LoVo (cell line): ENCODE measurements around the gene FXYD4.
A peak's percentile ranks its signal among the peaks of the same experiment; 100 is the strongest.
"Not testable (repeated sequence)": the region's sequence is repeated elsewhere in the genome, so short reads cannot be mapped to it uniquely, and the experiment has no call there.

Experiments
- DNase-seq: peaks from one replicate; pipeline ENCODE4 v3.0.0-alpha.2; 2016; ENCODE audit warnings: low spot score

FXYD4 gene

DNA sequence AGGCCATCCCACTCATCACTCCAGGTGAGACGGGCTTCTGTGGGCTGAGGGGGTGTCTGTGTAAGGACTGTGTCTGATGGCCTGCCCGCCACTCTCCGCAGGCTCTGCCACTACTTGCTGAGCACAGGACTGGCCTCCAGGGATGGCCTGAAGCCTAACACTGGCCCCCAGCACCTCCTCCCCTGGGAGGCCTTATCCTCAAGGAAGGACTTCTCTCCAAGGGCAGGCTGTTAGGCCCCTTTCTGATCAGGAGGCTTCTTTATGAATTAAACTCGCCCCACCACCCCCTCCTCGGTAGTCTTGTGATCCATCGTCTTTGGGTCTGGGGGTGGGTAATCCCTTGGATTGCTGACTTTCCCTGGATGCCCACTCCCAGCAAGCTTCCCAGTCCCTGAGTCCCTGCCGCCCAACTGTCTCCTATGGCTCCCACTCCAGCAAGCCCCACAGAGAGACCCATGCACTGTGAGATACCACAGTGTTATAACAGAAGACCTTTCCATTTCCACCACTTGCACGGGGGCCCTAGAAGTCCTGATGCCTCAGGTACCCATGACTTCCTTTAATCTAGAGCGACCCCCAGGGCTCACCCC lies 4.7 kb downstream of the FXYD4 start:
- DNase-seq: no peak

DNA sequence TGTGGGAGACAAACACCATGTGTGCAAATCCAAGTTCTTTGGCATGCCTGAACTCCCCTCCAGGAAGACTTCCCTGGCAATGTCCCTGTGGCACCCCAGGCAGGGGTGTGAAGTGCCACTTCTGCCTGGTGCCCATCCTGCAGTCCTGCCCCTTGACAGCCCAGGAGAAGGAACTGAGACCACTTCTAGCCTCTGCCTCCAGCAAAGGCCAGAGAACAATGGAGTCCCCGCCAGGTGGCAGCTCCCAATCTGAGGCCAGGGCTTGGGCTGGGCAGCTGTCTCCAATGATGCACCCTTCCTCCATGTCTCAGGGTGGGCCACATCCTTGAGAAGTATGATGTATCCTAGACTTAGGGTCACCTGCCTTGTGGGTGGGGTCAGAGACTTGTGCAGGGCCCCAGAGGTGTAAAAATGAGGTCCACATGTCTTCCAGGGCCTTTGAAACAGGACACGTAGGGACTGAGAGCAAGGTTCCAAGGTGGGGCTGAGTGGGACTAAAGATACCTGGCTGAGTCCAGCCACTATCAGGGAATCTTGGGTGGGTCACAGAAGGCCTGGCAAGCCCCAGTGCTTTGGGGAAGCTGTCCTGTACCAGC lies 5.5 kb downstream of the FXYD4 start:
- no peak for DNase-seq

DNA sequence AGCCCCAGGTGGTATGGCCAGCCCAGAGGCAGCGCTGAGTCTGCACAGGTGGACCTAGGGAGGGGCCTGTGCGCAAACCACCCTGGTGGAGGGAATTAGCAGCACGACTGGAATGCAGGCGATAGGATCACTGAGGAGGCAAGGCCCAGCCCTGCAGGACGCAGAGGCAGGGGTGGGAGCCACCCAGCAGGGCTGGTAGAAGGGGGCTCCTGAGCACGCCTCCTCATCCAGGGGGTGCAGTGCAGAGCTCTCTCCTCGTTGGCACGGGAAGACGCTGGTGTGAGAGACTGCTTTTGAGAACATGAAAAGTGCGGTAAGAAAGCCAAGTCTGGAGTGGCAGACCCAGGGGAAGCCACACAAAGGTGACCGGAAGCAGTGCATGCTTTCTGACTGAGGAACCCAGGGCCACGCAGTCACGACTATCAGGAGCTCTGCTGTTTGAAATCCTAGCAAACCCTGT lies 6.0 kb downstream of the FXYD4 start:
- DNase-seq: no peak

DNA sequence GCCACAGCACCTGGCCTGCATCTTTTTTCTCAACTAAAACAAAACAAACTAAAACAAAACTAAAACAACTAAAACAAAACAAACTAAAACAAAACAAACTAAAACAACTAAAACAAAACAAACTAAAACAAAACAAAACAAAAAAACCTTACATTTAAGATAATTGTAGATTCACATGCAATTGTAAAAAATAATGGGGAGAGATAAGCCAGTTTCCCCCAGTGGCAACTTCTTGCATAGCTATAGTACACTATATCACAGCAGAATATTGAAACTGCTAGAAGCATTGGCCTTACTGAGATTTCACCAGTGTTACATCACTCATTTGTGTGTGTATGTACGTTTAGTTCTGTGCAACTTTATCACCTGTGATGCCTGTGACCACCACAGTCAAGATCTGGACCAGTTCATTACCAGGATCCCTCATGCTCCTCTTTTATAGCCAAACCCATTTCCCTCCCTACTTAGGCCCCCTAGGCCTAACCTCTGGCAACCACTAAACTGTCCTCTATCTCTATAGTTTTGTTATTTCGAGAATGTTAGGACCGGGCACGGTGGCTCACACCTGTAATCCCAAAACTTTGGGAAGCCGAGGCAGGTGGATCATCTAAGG lies 9.3 kb downstream of the FXYD4 start:
- peak; percentile 54 for DNase-seq

DNA sequence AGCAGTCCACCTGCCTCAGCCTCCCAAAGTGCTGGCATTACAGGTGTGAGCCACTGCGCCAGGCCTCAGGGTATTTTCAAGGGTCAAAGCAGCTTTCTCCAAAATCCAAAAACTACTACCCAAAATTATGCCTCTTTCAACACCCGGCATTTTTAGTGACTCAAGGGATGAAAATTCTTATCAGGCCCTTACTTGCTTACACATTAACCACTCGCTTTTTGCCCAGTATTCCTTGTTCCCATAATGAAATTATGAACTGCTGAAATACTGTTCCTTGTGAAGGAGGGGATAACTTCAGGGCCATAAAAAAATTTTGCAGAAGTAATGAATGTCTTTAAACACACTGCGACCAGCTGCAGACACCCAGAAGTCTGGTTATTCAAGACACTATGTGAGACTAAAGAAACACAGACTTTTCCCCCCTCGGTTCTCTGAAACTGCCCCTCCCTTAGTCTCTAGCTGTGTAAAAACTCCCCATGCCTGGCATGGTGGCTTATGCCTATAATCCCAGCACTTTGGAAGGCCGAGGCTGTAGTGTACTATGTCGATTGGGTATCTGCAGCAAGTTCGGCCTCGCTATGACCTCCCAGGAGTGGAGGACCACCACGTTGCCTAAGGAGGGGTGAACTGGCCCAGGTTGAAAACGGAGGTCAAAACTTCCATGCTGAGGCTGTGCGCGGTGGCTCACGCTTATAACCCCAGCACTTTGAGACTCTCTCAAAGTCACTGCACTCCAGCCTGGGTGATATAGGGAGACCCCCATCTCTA lies 12.0 kb downstream of the FXYD4 start:
- DNase-seq: no peak

DNA sequence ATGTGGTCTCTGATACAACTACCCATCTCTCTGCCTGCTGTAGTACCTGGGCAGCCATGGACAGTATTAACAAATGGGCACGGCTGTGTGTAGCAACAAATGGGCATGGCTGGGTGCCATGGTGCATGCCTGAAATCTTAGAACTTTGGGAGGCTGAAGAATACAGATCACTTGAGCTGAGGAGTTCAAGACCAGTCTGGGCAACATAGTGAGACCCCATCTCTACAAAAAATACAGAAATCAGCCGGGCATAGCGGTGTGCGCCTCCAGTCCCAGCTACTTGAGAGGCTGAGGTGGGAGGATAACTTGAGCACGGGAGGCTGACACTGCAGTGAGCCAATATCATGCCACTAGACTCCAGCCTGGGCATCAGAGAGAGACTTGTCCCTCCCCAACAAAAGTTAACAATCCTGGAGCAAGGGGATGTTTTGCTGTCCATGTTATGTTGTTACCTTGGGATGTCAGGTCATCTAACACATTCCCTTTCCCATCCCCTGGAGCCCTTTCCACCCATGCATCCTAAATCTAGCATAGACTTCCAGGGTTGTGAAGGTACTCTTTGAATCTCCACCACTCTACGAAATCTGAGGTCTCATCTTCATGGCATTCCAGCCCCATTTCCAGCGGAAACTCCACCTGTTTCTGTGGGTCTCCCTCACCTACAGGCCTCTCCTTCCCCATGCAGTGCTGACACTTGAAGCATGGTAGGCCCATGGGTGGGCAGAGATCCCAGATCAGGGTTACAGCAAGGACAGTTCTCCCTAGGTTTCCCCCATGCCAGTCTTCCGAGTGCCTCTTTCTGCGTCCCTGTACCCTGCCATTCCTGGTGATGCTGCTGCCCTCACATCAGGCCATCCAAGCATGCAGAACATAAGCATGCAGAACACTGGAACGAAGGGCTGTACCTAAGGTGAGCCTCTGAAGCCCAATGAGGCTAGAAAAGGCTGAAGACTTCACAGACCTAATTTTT lies 13.1 kb downstream of the FXYD4 start:
- no peak for DNase-seq

DNA sequence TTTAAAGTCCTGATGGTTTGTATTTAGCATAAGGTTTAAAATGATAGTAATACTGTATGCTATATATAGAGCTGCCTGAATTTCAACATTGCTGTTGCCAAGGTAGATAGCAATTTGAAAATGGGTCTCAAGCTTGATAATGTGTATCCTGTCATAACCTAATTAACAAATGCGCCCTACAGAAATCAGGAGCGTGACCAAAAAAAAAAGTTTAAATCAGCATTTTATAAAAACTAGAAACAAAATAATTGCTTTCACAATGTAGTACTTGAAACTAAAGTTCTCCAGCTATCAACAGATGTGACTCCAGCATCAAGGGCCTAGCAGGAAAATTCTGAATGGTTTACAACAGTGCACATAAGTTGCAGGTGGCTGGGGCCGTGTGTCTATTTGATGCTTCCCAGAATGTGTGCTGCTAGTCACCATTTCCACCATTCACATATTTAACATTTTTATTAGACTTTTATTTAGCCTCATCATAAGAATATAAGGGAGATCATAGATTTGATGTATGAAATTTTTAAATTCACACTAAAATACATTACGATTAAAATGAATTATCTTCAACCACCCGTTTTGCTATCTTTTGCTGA lies 14.1 kb downstream of the FXYD4 start:
- DNase-seq: no peak

DNA sequence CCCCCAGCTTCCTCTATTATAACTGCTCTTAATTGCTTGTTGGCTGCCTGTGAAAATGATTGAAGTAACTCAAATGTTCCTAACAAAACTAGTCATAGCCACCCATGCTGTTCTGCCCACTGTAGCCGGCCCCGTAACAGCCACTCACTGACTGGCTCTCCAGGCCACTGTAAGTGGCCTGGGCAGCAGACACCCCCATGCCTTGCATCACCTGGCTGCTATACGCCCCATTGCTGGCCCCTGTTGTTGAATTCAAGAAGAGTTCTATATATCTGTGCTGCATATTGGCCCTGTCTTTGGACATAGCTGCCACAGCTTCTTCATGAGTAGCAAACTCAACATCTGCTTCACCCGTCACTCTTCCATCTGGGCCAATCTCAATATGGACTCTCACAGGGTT lies 15.1 kb downstream of the FXYD4 start:
- DNase-seq: no peak

DNA sequence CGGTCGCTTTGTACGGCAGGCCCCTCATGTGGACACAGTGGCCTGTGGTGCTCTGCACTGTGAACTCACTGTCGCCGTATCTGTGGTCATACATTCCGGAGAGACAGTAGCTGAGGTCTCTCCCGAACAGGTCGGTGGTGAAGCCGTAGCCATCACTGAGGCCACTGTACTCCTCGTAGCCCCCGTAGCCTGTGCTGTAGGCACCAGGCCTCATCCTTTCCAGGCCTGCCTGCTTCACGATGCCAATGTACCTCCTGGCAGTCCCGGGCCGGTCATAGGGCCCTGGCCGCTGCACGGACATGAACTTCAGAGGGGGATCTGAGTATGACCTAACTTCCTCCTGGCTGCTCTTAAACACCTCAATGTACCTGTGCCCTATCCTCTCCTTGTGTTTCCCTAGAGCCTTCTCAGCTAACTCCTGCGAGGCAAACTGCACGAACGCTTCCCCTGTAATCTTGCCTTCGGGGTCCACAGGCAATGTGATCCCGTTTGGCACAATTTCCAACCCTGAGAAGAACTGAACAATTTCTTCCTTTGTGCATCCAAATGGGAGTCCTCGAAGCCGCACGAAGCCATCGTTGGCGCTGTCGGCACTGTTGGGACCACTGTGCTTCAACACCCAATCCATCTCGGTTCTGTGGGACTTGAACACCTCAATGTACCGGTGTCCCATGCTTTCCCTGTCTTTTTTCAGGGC lies 15.7 kb downstream of the FXYD4 start:
- no peak for DNase-seq

DNA sequence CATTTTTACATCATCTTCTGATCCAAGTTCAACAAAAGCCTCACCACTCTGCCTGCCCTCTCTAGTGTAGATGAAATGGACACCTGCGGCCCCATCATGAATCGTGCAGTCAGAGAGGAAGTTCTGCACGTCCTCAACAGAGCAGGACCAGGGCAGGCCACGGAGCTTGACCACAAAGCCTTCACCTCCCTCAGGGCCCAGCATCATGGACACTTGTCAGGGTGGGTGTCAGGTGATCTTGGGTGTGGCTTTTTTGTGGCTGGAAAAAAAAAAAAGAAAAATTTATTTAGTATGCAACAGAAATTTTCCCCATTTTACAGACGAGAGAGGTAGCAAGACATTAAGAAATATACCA lies 16.2 kb downstream of the FXYD4 start:
- DNase-seq: no peak

DNA sequence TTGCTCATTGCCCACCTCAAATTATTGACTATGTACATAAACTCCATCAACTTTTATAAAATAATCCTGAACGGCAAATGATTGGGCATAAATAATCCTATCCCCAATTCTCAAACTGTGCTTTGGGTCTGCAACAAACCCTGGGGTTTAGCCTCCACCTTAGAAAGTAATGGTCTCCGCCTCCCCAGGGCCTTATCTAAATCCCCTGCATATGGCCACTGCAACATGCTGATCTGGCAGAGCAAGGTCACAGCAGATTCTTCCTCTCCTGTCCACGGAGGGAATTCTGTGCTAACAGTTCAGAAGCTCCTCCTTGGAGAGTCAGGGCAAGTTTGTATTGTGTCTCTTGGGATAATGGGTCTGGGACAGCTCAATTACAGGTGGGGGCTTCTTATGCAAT lies 18.4 kb downstream of the FXYD4 start:
- DNase-seq: no peak

DNA sequence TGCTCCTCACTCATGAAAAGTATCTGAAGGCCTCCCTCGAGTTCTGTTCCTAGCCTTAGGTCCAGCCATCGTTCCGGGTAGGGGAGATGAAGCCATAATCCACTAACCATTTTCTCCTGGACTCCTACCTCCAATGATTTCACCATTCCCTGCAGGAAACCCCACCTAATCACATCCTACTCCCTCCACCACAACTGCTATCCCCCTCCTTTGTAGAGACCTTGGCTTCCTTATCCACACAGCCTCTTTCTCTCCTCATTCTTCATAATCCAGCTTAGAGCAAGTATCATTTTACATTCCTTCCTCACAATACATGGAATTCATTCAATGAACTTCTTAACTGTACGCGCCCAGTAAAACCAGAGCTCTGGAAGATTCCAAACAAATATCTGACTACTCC lies 18.9 kb downstream of the FXYD4 start:
- DNase-seq: no peak

DNA sequence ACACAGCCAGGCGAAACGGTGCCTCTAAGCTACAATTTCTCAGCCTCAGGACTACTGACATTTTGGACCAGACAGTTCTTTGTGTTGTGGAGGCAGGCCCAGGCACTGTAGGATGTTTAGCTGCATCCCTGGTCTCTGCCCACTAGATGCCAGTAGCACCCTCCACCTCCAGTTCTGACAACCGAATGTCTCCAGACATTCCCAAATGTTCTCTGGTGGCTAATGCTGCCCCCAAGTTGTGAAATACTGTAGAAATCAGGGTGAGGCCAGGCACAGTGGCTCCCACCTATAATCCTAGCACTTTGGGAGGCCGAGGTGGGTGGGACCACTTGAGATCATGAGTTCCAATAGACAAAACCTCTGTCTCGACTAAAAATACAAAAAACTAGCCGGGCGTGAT lies 19.3 kb downstream of the FXYD4 start:
- no peak for DNase-seq

DNA sequence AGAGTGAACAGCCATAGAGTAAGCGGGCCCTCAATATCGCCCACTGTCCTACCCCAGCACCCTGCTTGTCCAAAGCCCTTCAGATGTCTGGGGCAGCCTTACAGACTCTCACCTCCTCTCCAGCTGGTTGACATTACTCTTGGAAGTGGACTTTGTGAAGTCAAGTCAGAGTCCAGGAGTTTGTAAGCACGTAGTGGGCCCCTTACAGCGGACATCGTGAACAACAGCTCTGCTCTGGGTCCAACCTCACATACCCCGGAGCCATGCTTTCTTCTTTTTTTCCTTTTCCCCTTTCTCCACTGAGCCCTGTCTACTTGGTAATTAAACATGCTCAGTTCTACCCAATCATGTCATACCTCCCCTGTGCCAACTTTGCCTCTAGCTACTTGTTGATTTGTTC lies 20.1 kb downstream of the FXYD4 start:
- no peak for DNase-seq

DNA sequence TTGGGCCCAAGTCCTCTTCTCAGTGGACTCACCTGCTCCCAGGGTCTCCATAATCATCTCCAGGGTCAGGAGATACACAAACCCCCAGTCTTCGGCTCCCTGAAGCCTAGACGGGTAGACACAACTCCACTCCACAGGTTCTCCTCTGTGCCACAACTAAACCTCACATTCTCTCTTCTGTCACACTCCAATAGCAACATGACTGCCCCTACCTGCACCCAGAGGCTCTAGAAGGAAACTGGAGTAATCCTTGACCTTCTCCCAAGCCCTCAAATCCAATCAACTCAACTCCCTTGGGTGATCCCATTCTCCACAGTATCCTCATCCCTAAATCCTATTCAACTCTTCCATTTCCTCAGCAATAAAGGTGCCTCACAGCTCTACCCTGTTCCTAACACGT lies 21.3 kb downstream of the FXYD4 start:
- no peak for DNase-seq

DNA sequence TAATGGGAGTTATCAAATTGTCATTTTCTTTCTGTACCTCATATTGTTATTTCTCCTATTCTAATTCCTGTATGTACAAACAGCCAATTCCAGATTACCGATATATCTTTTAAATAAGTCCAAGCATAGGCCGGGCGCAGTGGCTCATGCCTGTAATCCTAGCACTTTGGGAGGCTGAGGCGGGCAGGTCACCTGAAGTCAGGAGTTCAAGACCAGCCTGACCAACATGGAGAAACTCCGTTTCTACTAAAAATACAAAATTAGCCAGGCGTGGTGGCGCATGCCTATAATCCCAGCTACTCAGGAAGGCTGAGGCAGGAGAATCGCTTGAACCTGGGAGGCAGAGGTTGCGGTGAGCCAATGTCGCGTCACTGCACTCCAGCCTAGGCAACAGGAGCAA lies 21.8 kb downstream of the FXYD4 start:
- DNase-seq: not testable (repeated sequence)

DNA sequence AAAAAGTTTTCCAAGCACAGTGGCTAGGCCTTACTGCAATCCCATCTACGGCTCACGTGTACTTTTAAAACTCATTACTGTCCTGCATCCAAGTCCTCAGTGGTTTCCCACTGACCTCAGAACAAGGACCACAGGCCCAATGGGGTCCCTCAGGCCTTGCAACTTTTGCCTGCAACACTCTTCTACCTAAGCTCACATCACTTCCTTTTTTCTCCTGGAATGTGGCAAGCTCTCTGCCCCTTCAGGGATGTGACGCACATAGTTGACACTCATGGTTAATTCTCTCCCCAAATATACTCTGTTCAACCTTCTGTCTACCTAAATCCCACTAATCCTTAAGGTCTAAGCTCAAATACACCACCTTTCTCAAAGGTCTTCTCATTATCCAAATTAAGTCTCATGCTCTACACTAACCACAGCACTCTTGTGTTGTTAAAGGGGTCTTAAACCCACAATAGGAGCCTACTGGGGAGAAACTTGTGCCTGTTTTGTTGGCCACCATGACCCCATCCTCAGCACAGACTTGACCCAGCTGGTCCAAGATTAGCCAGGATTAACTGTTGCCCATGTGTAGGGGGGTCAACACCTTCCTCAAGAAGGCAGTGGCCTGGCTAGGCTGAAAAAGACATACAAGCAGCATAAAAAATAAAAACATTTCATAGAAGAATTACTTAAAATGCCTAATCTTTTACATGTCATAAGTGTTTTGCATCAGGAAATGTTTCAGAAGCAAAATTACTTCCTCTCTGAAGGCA lies 22.3 kb downstream of the FXYD4 start:
- DNase-seq: no peak

DNA sequence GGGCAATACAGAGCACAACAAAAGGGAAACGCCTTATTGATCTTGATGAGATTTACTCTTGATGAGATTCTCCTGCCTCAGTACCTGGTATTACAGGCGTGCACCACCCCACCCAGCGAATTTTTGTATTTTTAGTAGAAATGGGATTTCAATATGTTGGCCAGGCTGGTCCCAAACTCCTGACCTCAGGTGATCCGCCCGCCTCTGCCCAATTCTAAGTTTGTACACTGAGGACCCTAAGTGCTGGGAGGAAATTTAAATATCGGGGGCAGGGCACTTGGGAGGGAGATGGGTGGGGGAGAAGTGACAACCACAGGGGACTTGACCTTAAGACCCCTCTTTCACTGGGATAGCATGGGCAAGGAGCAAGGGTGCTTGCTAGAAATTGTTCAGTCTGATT lies 23.4 kb downstream of the FXYD4 start:
- DNase-seq: no peak

DNA sequence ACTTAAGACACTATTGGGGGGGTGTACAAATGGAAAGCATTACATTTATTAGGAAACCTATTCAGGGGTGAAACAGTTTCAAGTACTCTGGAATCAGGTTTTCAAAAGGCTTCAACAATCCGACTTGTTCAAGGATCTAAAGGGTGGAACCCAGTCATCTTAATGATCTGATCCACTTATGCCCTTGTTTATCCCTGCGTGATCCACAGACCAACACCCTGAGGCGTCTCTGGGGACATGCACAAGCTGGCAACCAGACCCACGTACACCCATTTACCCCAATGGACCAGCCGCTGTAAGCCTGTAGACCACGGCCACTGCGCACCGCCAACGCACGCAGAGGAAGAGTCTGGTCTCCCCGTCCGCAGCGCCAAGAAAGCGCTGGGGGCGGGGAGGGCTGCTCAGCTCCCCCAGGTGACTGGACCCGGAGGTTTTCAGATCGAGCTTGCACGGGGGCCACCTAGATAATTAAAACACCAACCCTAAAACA lies 24.2 kb downstream of the FXYD4 start:
- DNase-seq: no peak
